ENCODE data around the gene GEMIN8. TPM values are rescaled to one million over a fixed set of nuclear protein-coding genes. Genes with fewer than 3 reads are reported as not detected.

Gene GEMIN8
- total RNA-seq, 1 experiment from 2014 or later = 11.3 TPM

- RAD21 ChIA-PET (ENCODE audit: low non-redundant PET in 1 of 2, low total read pairs in 2 of 2, uncharacterized antibody in 2 of 2, unreplicated experiment in 2 of 2) = no interaction called here
- H3K9me3 ChIP-seq (ENCODE audit: control insufficient read depth in 1 of 2, insufficient read depth in 1 of 2, low read depth in 1 of 2, low read length in 2 of 2) = no peaks in the 10 kb centered on the region
- no peak overlapping the region for H3K4me3 ChIP-seq (replicated peaks in 1 of 2; ENCODE audit: low read depth in 1 of 2, low read length in 2 of 2)
- H3K9ac ChIP-seq (ENCODE audit: low read length) = no peak overlapping the region
- H2AFZ ChIP-seq (ENCODE audit: low read depth, low read length, poor library complexity, severe bottlenecking) = no peak overlapping the region
- H3K36me3 ChIP-seq (ENCODE audit: control insufficient read depth in 1 of 2, insufficient read depth in 2 of 2, low read length in 2 of 2) = no peaks in the 10 kb centered on the region
- H3K4me1 ChIP-seq (ENCODE audit: control insufficient read depth in 1 of 2, insufficient read depth in 2 of 2, low read length in 2 of 2) = no peaks in the 10 kb centered on the region
- no TSS peak for BruUV-seq (replicated peaks)
- no peak for TF ChIP-seq ZFX (IDR thresholded peaks at IDR 0.05)
- POLR2A ChIA-PET = no interaction called here
- H3K27ac ChIP-seq (ENCODE audit: low read depth, low read length) = no peak overlapping the region
- CTCF ChIA-PET = no interaction called here
- DNase-seq (ENCODE audit: low read depth, low spot score) = no peak
- intact Hi-C loops (cut with micrococcal nuclease) = no loop called here
- no peak for ATAC-seq
- no peaks in the 10 kb centered on the region for H4K20me1 ChIP-seq (ENCODE audit: insufficient read depth)
- no peaks in the 10 kb centered on the region for H3K9me2 ChIP-seq (ENCODE audit: insufficient read depth)
- no peaks in the 10 kb centered on the region for H3K79me2 ChIP-seq (ENCODE audit: insufficient read depth, low read length)
- no peak overlapping the region for H3K4me2 ChIP-seq (ENCODE audit: low read length)
- H3K27me3 ChIP-seq (ENCODE audit: insufficient read depth, low read length) = no peaks in the 10 kb centered on the region
Measured at GRCh38 chrX:14073071-14073470, 43.4 kb upstream of the GEMIN8 start.

GRCh38 chrX:14065800-14066199 lies 36.1 kb upstream of the GEMIN8 start:
- ATAC-seq (no peak), DNase-seq (ENCODE audit: low read depth, low spot score) (no peak)
- no peaks in the 10 kb centered on the region for H3K9me3 ChIP-seq (ENCODE audit: control insufficient read depth in 1 of 2, insufficient read depth in 1 of 2, low read depth in 1 of 2, low read length in 2 of 2)
- H3K79me2 ChIP-seq (ENCODE audit: insufficient read depth, low read length) = no peaks in the 10 kb centered on the region
- ChIA-PET CTCF (no interaction called here), RAD21 (ENCODE audit: low non-redundant PET in 1 of 2, low total read pairs in 2 of 2, uncharacterized antibody in 2 of 2, unreplicated experiment in 2 of 2) (no interaction called here), POLR2A (no interaction called here)
- no peak overlapping the region for H3K9ac ChIP-seq (ENCODE audit: low read length)
- H3K4me3 ChIP-seq (replicated peaks in 1 of 2; ENCODE audit: low read depth in 1 of 2, low read length in 2 of 2) = no peak overlapping the region
- H3K4me1 ChIP-seq (ENCODE audit: control insufficient read depth in 1 of 2, insufficient read depth in 2 of 2, low read length in 2 of 2) = peaks cover 0 to 8% of the 10 kb centered on the region in 2 experiments; a peak in 1 of 4 replicates
- TF ChIP-seq RAD21 (IDR thresholded peaks at IDR 0.05; ENCODE audit: low read depth) (no peak), SRF (IDR thresholded peaks at IDR 0.05; ENCODE audit: low read depth) (no peak), SIN3A (IDR thresholded peaks at IDR 0.05; ENCODE audit: low read depth) (no peak)
- H3K27me3 ChIP-seq (ENCODE audit: insufficient read depth, low read length) = no peaks in the 10 kb centered on the region
- H3K27ac ChIP-seq (ENCODE audit: low read depth, low read length) = no peak overlapping the region
- no peaks in the 10 kb centered on the region for H3K9me2 ChIP-seq (ENCODE audit: insufficient read depth)
- no TSS peak for BruUV-seq (replicated peaks)
- no peak overlapping the region for H3K4me2 ChIP-seq (ENCODE audit: low read length)
- intact Hi-C loops (cut with micrococcal nuclease) = no loop called here
- H3K36me3 ChIP-seq (ENCODE audit: control insufficient read depth in 1 of 2, insufficient read depth in 2 of 2, low read length in 2 of 2) = no peaks in the 10 kb centered on the region
- no peaks in the 10 kb centered on the region for H4K20me1 ChIP-seq (ENCODE audit: insufficient read depth)
- H2AFZ ChIP-seq (ENCODE audit: low read depth, low read length, poor library complexity, severe bottlenecking) = no peak overlapping the region

Measured in HCT116 (cell line).